Heart left ventricle (tissue), 16 donors: ENCODE data around the gene PCDHA2. TPM values are rescaled to one million over a fixed set of nuclear protein-coding genes. Genes with fewer than 3 reads are reported as not detected.
"Not testable (repeated sequence)": the region's sequence is repeated elsewhere in the genome, so short reads cannot be mapped to it uniquely, and the experiment has no call there.

Experiments
- ATAC-seq, 4 donors: fragments of 200-7000 bp; cut with Tn5 transposase; one replicate each; pipeline ENCODE4 v1.9.1; 2020 to 2022; ENCODE audit warnings: moderate library complexity in 4 of 4, mild to moderate bottlenecking in 3 of 4, moderate number of reproducible peaks in 1 of 4
- DNase-seq, 5 donors: peaks; one replicate each; pipeline ENCODE4 v3.0.0-alpha.2; 2020
- H3K27ac ChIP-seq, 12 donors: fragments of 200-600 bp; sonication (generic) in 4 of 12; one replicate each; pipeline versions ENCODE4 v1.5.0 to v1.8.0; 2016 to 2022; ENCODE audit warnings: mild to moderate bottlenecking in 2 of 12
- H3K27me3 ChIP-seq, 9 donors: fragments of 200-600 bp; sonication (generic) in 2 of 9; one replicate each; pipeline versions ENCODE4 v1.5.1 to v1.8.0; 2016 to 2022; ENCODE audit warnings: mild to moderate bottlenecking in 3 of 9
- H3K36me3 ChIP-seq, 9 donors: fragments of 200-600 bp; sonication (generic) in 2 of 9; one replicate each; pipeline versions ENCODE4 v1.5.0 to v1.8.0; 2018 to 2022; ENCODE audit warnings: mild to moderate bottlenecking in 2 of 9
- H3K4me1 ChIP-seq, 12 donors: fragments of 200-600 bp; sonication (generic) in 4 of 12; one replicate each; pipeline versions ENCODE4 v1.5.0 to v1.8.0; 2016 to 2022; ENCODE audit warnings: mild to moderate bottlenecking in 3 of 12
- H3K4me3 ChIP-seq, 12 donors: fragments of 200-600 bp; sonication (generic) in 4 of 12; one replicate each; pipeline versions ENCODE4 v1.5.0 to v1.8.0; 2017 to 2022; ENCODE audit warnings: mild to moderate bottlenecking in 9 of 12, moderate library complexity in 4 of 12
- H3K9me3 ChIP-seq, 12 donors: fragments of 200-600 bp; sonication (generic) in 4 of 12; one replicate each; pipeline versions ENCODE4 v1.5.0 to v1.8.0; 2016 to 2022; ENCODE audit warnings: mild to moderate bottlenecking in 1 of 12
- CTCF ChIP-seq, 12 donors: fragments of 200-600 bp; sonication (generic) in 4 of 12; IDR thresholded peaks; one replicate each; pipeline versions ENCODE4 v1.5.0 to v1.8.0; 2018 to 2022; ENCODE audit warnings: antibody characterized with exemption in 12 of 12, mild to moderate bottlenecking in 5 of 12
- POLR2A ChIP-seq, 2 donors: fragments of 450-650 bp; IDR thresholded peaks; one replicate each; pipeline ENCODE4 v1.6.1; 2017; ENCODE audit warnings: antibody characterized with exemption in 2 of 2, mild to moderate bottlenecking in 2 of 2, moderate library complexity in 2 of 2
- WGBS, 4 donors: extraction: QIAGEN DNeasy Blood & Tissue Kit in 2 of 4; methylation state at CpG; one replicate each; pipeline versions ENCODE4 v1.1.5 to v1.1.7; 2013 to 2018; 5-methylcytosine and 5-hydroxymethylcytosine counted together
- intact Hi-C, 10 donors: fragments of 100-400 bp; cut with DNase I; formaldehyde crosslinking; loops; one replicate each; pipeline versions ENCODE4 v1.11.1 to v1.14.2; 2022
- polyA plus RNA-seq, 2 donors: library from polyadenylated mRNA; stranded (reverse); fragments of 200-250 nt; gene quantifications; one replicate each; pipeline ENCODE4 v1.2.3, GENCODE V29; 2013
- total RNA-seq, 9 donors: library from RNA; depleted of rRNA in 2 of 9; stranded (reverse); fragments of >200 nt in 2 of 9; fragmentation: NEBNext Ultra II Directional in 3 of 9; extraction: Animal tissue kit (Norgen Biotek cat#: 25700) in 3 of 9; gene quantifications; one replicate each; pipeline versions ENCODE4 v1.1.0 to v1.2.4, GENCODE V29; 2016 to 2023
- donor health status: ischemic (EF 13 %, LVEDD 7.1; RV severe dilation, severe dysfunction).
- donor health status: healthy with polysubstance abuse.
- donor health status: DM: no; HTN: yes; CAD: no.
- donor health status: DM: no; HTN: no; CAD: no.
- donor health status: ischemic (EF 25% LVEDD 6.9; RV normal size, moderate dysfunction).
- donor health status: ischemic (EF 25% LVEDD 5.7; RV mildly dilated, moderate dysfunction).
- donor health status: healthy.
- donor health status: DM: yes; HTN: yes; CAD: no.
- donor health status: ischemic (EF 35%, LVEDD 5.7; RV mildly dilated, moderate dysfunction).
- donor health status: nonischemic (EF 11% LVEDD 7.7; RV severe dilation, severe dysfunction).
- donor health status: DM: yes; HTN: yes; CAD: no.
- donor health status: PGD.
- donor health status: ischemic (EF 29% LVEDD 5.4; RV normal size, mild dysfunction).
- donor health status: nonischemic (EF 23%, LVEDD 6.1; RV moderate dilation, normal function).

Gene PCDHA2
- total and polyA plus RNA-seq, 11 donors: 0.01 to 0.07 TPM; not detected in 9

GRCh38 chr5:140780512-140780911 is 14.1 kb upstream of the PCDHA2 start:
- ATAC-seq: no peak

DNA sequence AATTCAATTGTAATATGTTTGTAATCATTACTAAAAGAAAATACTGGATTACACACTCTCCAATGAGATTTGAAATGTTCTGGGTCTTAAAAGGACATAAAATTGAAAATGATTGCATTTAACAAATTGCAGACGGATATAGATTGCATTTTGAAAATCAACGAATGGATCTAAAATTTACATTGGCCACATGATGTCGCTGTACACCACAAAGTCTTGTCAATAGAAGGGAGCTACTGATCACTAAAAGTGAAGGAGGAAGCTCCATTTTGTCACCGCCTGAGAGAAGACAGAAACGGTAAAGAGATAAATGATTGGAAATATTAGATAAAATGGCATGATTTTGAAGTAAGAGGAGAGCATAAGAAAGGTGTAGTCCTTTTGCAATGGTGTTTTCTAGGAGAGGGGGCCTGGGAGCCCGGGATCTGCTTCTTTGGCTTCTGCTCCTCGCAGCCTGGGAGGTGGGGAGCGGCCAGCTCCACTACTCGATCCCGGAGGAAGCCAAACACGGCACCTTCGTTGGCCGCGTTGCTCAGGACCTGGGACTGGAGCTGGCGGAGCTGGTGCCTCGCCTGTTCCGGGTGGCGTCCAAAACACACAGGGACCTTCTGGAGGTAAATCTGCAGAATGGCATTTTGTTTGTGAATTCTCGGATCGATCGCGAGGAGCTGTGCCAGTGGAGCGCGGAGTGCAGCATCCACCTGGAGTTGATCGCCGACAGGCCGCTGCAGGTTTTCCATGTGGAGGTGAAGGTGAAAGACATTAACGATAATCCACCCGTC is 8.6 kb upstream of the PCDHA2 start, which contains the start of gene PCDHA1:
Gene PCDHA1, plus strand, starts transcription at position 236 of the 782 bp plus-strand sequence.
- 14 to 32% (median 23%) methylated on average over 28 to 29 of the region's 29 CpGs for WGBS, 4 donors
- Histone ChIP-seq H3K36me3 (no peaks in the 10 kb centered on the region), H3K4me3 (no peak within 1 kb of the TSS), H3K4me1 (no peaks in the 10 kb centered on the region), H3K9me3 (peaks cover 0 to 96% (median 58%) of the 10 kb centered on the region in 12 donors), H3K27me3 (peaks cover 0 to 51% (median 11%) of the 10 kb centered on the region in 9 donors), H3K27ac (no peak within 1 kb of the TSS)
- no peak for ATAC-seq
- intact Hi-C loops: no loop called here
- TF ChIP-seq CTCF (IDR thresholded peaks at IDR 0.05) (no peak), POLR2A (IDR thresholded peaks at IDR 0.05) (no peak)
- DNase-seq: no peak

More at GRCh38 chr5:140780512-140780911, 14.1 kb upstream of the PCDHA2 start:
- H3K27me3 ChIP-seq: peaks cover 0 to 11% (median 0%) of the 10 kb centered on the region in 9 donors
- H3K4me3 ChIP-seq: no peak overlapping the region
- no peak for TF ChIP-seq CTCF (IDR thresholded peaks at IDR 0.05)
- no peak for TF ChIP-seq POLR2A (IDR thresholded peaks at IDR 0.05)
- no peak overlapping the region for H3K27ac ChIP-seq
- intact Hi-C loops: no loop called here
- peaks cover 0 to 97% (median 67%) of the 10 kb centered on the region in 12 donors for H3K9me3 ChIP-seq
- WGBS, 4 donors: 82 to 96% (median 88%) methylated on average over 1 of the region's 1 CpG
- DNase-seq: no peak
- H3K36me3 ChIP-seq: no peaks in the 10 kb centered on the region
- H3K4me1 ChIP-seq: no peaks in the 10 kb centered on the region

DNA sequence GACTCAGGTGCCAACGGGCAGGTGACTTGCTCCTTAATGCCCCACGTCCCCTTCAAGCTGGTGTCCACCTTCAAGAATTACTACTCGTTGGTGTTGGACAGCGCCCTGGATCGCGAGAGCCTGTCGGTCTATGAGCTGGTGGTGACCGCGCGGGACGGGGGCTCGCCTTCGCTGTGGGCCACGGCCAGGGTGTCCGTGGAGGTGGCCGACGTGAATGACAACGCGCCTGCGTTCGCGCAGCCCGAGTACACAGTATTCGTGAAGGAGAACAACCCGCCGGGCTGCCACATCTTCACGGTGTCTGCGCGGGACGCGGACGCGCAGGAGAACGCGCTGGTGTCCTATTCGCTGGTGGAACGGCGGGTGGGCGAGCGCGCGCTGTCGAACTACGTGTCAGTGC is 7.2 kb upstream of the PCDHA2 start:
- peaks cover 0 to 51% (median 11%) of the 10 kb centered on the region in 9 donors for H3K27me3 ChIP-seq

DNA sequence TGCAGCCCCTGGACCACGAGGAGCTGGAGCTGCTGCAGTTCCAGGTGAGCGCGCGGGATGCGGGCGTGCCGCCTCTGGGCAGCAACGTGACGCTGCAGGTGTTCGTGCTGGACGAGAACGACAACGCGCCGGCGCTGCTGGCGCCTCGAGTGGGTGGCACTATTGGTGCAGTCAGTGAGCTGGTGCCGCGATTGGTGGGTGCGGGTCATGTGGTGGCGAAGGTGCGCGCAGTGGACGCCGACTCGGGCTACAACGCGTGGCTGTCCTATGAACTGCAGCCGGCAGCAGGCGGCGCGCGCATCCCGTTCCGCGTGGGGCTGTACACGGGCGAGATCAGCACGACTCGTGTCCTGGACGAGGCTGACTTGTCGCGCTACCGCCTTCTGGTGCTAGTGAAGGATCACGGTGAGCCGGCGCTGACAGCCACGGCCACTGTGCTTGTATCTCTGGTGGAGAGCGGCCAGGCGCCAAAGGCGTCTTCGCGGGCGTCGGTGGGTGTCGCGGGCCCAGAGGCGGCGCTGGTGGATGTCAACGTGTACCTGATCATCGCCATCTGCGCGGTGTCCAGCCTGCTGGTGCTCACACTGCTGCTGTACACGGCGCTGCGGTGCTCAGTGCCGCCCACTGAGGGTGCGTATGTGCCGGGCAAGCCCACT is 6.7 kb upstream of the PCDHA2 start:
- H3K4me1 ChIP-seq, intact Hi-C loops, ATAC-seq, H3K36me3 ChIP-seq, H3K27ac ChIP-seq, H3K4me3 ChIP-seq, DNase-seq: not testable (repeated sequence)
- peaks cover 0 to 81% (median 49%) of the 10 kb centered on the region in 12 donors for H3K9me3 ChIP-seq
- peaks cover 0 to 51% (median 11%) of the 10 kb centered on the region in 9 donors for H3K27me3 ChIP-seq
- WGBS, 4 donors: 28 to 53% (median 41%) methylated on average over 38 to 70 of the region's 70 CpGs

More for the DNA sequence above, 7.2 kb upstream of the PCDHA2 start:
- intact Hi-C loops, H3K36me3 ChIP-seq, H3K4me3 ChIP-seq, H3K27ac ChIP-seq, H3K4me1 ChIP-seq, DNase-seq, ATAC-seq: not testable (repeated sequence)
- WGBS, 4 donors: 30 to 49% (median 44%) methylated on average over 15 to 44 of the region's 44 CpGs
- peaks cover 0 to 87% (median 49%) of the 10 kb centered on the region in 12 donors for H3K9me3 ChIP-seq

DNA sequence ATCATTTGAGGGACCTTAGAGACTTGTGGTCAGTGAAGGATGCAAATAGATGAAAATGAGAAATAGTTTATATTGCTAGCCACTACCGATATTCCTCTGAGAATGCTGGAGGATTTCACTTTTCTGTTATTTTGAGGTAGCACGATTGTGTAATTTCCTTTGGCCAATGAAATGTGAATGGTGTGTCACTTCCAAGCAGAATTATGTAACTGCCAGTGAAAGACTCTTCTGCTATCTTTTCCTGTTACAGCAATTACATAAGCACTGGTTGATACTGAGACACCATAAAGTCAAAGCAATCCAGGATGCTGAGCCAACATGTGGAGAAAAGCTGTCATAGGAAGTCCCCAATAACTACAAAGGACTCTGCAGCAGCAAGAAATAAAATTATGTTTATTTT is 3.6 kb upstream of the PCDHA2 start:
- DNase-seq (no peak), ATAC-seq (no peak)
- WGBS, 4 donors: 26 to 55% (median 43%) methylated on average over 2 of the region's 2 CpGs
- H3K27me3 ChIP-seq: peaks cover 0 to 63% (median 9%) of the 10 kb centered on the region in 9 donors
- H3K4me1 ChIP-seq: no peaks in the 10 kb centered on the region
- H3K36me3 ChIP-seq: no peaks in the 10 kb centered on the region
- peaks cover 0 to 82% (median 42%) of the 10 kb centered on the region in 12 donors for H3K9me3 ChIP-seq
- TF ChIP-seq CTCF (IDR thresholded peaks at IDR 0.05) (no peak), POLR2A (IDR thresholded peaks at IDR 0.05) (no peak)
- H3K4me3 ChIP-seq: no peak overlapping the region
- intact Hi-C loops: no loop called here
- H3K27ac ChIP-seq: no peak overlapping the region
